ENCODE data around the gene TBC1D12. TPM values are rescaled to one million over a fixed set of nuclear protein-coding genes. Genes with fewer than 3 reads are reported as not detected.

The TBC1D12 gene
- total RNA-seq, 2 experiments from 2014 or later: 0.27 to 0.42 TPM

- Histone ChIP-seq H3K27me3 (ENCODE audit: control insufficient read depth in 1 of 2, insufficient read depth in 2 of 2, low read length in 2 of 2) (peaks cover 4% of the 10 kb centered on the region in 2 experiments), H3K36me3 (ENCODE audit: insufficient read depth, low read length) (no peaks in the 10 kb centered on the region), H3K4me1 (ENCODE audit: insufficient read depth, low read length) (peaks cover 14% of the 10 kb centered on the region), H3K27ac (ENCODE audit: low read depth in 1 of 2, low read length in 2 of 2) (no peak overlapping the region), H3K9me3 (ENCODE audit: control insufficient read depth in 1 of 2, insufficient read depth in 1 of 2, low read length in 2 of 2) (no peaks in the 10 kb centered on the region), H3K4me3 (ENCODE audit: low read length) (no peak overlapping the region)
- no peak for ATAC-seq (ENCODE audit: poor library complexity)
- peaks cover 23% of the 10 kb centered on the region for H3K4me1 Mint-ChIP-seq (ENCODE audit: low read depth)
- H3K9me3 Mint-ChIP-seq: no peaks in the 10 kb centered on the region
- intact Hi-C loops (cut with DNase I, micrococcal nuclease): loop anchor here in 1 of 2 experiments (10.0 kb wide), 2 partner anchors 1522 to 1772 kb away; partner anchors contain the start of genes EXOC6 and KIF11
- H3K36me3 Mint-ChIP-seq (ENCODE audit: low read depth): peaks cover 11% of the 10 kb centered on the region
- DNase-seq: no peak
- H3K4me3 Mint-ChIP-seq: no peak overlapping the region
- ChIA-PET POLR2A (no interaction called here), CTCF (no interaction called here)
- peaks cover 21% of the 10 kb centered on the region for H3K27me3 Mint-ChIP-seq
- TF ChIP-seq, protein P1, sequence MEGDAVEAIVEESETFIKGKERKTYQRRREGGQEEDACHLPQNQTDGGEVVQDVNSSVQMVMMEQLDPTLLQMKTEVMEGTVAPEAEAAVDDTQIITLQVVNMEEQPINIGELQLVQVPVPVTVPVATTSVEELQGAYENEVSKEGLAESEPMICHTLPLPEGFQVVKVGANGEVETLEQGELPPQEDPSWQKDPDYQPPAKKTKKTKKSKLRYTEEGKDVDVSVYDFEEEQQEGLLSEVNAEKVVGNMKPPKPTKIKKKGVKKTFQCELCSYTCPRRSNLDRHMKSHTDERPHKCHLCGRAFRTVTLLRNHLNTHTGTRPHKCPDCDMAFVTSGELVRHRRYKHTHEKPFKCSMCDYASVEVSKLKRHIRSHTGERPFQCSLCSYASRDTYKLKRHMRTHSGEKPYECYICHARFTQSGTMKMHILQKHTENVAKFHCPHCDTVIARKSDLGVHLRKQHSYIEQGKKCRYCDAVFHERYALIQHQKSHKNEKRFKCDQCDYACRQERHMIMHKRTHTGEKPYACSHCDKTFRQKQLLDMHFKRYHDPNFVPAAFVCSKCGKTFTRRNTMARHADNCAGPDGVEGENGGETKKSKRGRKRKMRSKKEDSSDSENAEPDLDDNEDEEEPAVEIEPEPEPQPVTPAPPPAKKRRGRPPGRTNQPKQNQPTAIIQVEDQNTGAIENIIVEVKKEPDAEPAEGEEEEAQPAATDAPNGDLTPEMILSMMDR (IDR thresholded peaks at IDR 0.05): no peak
- H3K27ac Mint-ChIP-seq: no peak overlapping the region
These were observed 36.0 kb upstream of the TBC1D12 start for GRCh38 chr10:94366382-94366781.

DNA sequence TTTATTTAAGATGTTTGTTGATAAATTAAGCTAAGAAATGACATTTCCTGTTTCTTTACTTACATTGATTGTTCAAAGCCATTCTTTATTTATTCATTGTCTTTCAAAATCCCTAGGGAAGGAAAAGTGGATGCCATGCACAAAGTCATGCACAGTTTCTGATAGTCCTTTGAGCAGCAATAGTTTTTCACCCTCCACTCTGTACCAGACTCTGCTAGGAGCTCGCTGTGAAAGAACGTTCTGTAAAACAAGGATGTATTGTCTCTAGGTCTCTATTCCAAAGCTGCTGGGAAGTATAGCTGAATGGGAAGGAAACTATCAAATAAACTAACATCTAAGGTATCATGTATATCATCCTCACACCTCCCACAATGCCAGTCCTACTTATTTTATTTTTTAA, 31.8 kb upstream of the TBC1D12 start:
- TF ChIP-seq, protein P1 (IDR thresholded peaks at IDR 0.05): no peak
- ATAC-seq (ENCODE audit: poor library complexity): no peak
- H3K4me3 Mint-ChIP-seq: no peak overlapping the region
- Histone ChIP-seq H3K4me3 (ENCODE audit: low read length) (no peak overlapping the region), H3K9me3 (ENCODE audit: control insufficient read depth in 1 of 2, insufficient read depth in 1 of 2, low read length in 2 of 2) (no peaks in the 10 kb centered on the region), H3K27ac (ENCODE audit: low read depth in 1 of 2, low read length in 2 of 2) (no peak overlapping the region), H3K36me3 (ENCODE audit: insufficient read depth, low read length) (no peaks in the 10 kb centered on the region), H3K27me3 (ENCODE audit: control insufficient read depth in 1 of 2, insufficient read depth in 2 of 2, low read length in 2 of 2) (peaks cover 3 to 4% of the 10 kb centered on the region in 2 experiments), H3K4me1 (ENCODE audit: insufficient read depth, low read length) (no peaks in the 10 kb centered on the region)
- no peaks in the 10 kb centered on the region for H3K36me3 Mint-ChIP-seq (ENCODE audit: low read depth)
- intact Hi-C loops (cut with DNase I, micrococcal nuclease): no loop called here
- no peak overlapping the region for H3K27ac Mint-ChIP-seq
- no peaks in the 10 kb centered on the region for H3K9me3 Mint-ChIP-seq
- peaks cover 51% of the 10 kb centered on the region for H3K27me3 Mint-ChIP-seq
- ChIA-PET CTCF (no interaction called here), POLR2A (no interaction called here)
- DNase-seq: no peak
- H3K4me1 Mint-ChIP-seq (ENCODE audit: low read depth): no peaks in the 10 kb centered on the region

- Mint-ChIP-seq H3K9me3 (no peaks in the 10 kb centered on the region), H3K36me3 (ENCODE audit: low read depth) (no peaks in the 10 kb centered on the region), H3K4me3 (no peak overlapping the region), H3K27ac (no peak overlapping the region), H3K27me3 (peaks cover 64% of the 10 kb centered on the region), H3K4me1 (ENCODE audit: low read depth) (no peaks in the 10 kb centered on the region)
- ATAC-seq (ENCODE audit: poor library complexity) (no peak), DNase-seq (no peak)
- Histone ChIP-seq H3K27ac (ENCODE audit: low read depth in 1 of 2, low read length in 2 of 2) (no peak overlapping the region), H3K36me3 (ENCODE audit: insufficient read depth, low read length) (no peaks in the 10 kb centered on the region), H3K4me1 (ENCODE audit: insufficient read depth, low read length) (no peaks in the 10 kb centered on the region), H3K9me3 (ENCODE audit: control insufficient read depth in 1 of 2, insufficient read depth in 1 of 2, low read length in 2 of 2) (no peaks in the 10 kb centered on the region), H3K4me3 (ENCODE audit: low read length) (no peak overlapping the region), H3K27me3 (ENCODE audit: control insufficient read depth in 1 of 2, insufficient read depth in 2 of 2, low read length in 2 of 2) (peaks cover 2 to 9% of the 10 kb centered on the region in 2 experiments)
- ChIA-PET CTCF (no interaction called here), POLR2A (no interaction called here)
- intact Hi-C loops (cut with DNase I, micrococcal nuclease): no loop called here
- TF ChIP-seq, protein P1 (IDR thresholded peaks at IDR 0.05): no peak
These were observed 27.0 kb upstream of the TBC1D12 start for GRCh38 chr10:94375374-94375773.

Measured in CD4-positive, alpha-beta T cell (primary cell).